ENCODE results near the gene RUBCN.

GRCh38 chr3:197782230-197782629 is 45.5 kb upstream of the RUBCN start:
- TF ChIP-seq EZH2 (IDR thresholded peaks at IDR 0.05) (no peak), FOXP2 (optimal IDR thresholded peaks at IDR 0.05; ENCODE audit: control extremely low read depth, extremely low read length, insufficient read depth) (no peak), POLR2AphosphoS5 (IDR thresholded peaks at IDR 0.05; ENCODE audit: borderline replicate concordance, low read depth, low read length) (no peak)
